GM19455 (cell line): ENCODE measurements around the gene XRN1.
A peak's percentile ranks its signal among the peaks of the same experiment; 100 is the strongest.
"Not testable (repeated sequence)": the region's sequence is repeated elsewhere in the genome, so short reads cannot be mapped to it uniquely, and the experiment has no call there.

ENCODE experiments used
- ATAC-seq: cut with Tn5 transposase; IDR thresholded peaks from one replicate; pipeline ENCODE4 v1.9.1; 2021; ENCODE audit not compliant: unreplicated experiment

Gene XRN1, protein sequence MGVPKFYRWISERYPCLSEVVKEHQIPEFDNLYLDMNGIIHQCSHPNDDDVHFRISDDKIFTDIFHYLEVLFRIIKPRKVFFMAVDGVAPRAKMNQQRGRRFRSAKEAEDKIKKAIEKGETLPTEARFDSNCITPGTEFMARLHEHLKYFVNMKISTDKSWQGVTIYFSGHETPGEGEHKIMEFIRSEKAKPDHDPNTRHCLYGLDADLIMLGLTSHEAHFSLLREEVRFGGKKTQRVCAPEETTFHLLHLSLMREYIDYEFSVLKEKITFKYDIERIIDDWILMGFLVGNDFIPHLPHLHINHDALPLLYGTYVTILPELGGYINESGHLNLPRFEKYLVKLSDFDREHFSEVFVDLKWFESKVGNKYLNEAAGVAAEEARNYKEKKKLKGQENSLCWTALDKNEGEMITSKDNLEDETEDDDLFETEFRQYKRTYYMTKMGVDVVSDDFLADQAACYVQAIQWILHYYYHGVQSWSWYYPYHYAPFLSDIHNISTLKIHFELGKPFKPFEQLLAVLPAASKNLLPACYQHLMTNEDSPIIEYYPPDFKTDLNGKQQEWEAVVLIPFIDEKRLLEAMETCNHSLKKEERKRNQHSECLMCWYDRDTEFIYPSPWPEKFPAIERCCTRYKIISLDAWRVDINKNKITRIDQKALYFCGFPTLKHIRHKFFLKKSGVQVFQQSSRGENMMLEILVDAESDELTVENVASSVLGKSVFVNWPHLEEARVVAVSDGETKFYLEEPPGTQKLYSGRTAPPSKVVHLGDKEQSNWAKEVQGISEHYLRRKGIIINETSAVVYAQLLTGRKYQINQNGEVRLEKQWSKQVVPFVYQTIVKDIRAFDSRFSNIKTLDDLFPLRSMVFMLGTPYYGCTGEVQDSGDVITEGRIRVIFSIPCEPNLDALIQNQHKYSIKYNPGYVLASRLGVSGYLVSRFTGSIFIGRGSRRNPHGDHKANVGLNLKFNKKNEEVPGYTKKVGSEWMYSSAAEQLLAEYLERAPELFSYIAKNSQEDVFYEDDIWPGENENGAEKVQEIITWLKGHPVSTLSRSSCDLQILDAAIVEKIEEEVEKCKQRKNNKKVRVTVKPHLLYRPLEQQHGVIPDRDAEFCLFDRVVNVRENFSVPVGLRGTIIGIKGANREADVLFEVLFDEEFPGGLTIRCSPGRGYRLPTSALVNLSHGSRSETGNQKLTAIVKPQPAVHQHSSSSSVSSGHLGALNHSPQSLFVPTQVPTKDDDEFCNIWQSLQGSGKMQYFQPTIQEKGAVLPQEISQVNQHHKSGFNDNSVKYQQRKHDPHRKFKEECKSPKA (N-terminal part only)

DNA sequence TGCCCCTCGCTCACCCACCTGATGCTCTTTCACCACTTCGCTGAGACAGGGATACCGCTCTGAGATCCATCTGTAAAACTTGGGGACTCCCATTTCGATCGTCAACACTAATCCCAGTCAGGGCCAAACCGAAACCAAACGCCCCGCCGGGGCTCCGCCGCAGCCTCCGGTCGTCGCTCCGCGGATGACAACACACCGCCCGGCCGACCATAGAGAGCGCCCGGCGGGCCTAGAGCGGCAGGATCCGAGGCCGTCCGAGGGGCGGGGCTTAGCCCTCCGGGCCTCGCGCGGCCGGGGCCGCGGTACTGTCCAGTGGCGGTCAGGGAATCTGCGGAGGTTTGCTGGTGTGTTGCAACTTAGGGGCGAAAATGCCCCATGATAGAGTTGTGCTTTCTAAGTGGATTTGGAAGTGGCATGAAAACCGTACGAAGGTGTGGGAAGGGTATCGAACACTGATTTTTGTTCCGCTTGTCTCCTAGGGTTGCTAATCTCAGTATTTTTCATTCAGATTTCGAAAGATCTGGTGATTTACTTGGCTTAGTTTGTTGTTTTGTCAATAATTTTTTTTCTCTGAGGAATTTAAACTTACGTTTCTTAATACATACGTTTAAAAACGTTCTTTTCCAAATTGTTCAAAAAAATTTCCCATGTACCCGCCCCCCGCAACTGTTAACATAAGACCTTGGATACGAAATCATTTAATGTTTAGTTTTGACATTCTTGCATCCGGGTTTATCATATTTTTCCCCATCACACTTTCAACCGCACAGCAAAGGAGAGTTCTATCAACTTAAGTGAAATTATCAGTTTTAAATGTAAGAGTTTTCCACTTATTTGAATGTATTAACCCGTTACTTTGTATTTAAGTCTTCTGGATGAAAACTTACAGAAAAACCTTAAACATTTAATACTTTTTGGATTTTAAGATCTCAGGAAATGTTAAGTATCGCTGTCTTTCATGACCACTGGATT lies at the start of gene XRN1:
TSS of gene XRN1 (minus strand) at position 186 of the 972 bp plus-strand sequence. CDS start at position 93, 93 bp downstream.
- ATAC-seq = peak; percentile 78

DNA sequence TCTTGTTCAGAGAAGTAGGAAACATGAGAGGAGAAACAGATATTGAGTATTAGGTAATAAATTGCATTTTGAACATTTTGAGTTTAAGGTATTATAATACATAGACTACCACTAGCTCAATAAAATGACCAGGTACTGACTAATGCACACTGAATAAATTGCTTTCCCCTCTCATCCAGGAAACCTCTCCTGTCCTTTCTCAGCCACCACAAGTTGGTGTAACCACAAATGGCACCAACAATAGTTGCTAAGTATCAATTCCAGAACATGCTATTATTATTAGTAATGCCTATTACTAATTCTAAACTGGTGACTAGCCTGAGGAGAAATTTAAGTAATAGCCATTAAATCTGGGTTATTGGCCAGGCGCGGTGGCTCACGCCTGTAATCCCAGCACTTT lies 47.3 kb upstream of the XRN1 start:
- no peak for ATAC-seq

DNA sequence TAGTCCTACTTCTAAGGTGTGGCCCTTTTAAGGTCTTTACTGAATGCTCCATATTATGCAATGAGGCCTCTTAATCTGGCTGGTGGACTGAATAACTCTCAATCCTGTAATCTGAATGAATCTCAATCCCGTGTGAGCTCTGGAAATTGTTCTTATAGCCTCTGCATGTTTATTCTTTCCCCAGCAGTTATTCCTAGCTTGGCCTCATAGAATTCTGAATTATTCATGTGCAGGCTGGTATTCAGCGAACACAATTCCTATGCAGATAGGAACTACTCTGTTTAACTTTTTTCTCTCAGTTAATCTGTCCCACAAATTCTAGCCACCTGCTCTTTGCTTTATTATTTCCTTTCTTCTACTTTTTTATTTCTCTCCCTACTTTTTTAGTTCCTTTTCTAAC lies 44.3 kb upstream of the XRN1 start:
- no peak for ATAC-seq

DNA sequence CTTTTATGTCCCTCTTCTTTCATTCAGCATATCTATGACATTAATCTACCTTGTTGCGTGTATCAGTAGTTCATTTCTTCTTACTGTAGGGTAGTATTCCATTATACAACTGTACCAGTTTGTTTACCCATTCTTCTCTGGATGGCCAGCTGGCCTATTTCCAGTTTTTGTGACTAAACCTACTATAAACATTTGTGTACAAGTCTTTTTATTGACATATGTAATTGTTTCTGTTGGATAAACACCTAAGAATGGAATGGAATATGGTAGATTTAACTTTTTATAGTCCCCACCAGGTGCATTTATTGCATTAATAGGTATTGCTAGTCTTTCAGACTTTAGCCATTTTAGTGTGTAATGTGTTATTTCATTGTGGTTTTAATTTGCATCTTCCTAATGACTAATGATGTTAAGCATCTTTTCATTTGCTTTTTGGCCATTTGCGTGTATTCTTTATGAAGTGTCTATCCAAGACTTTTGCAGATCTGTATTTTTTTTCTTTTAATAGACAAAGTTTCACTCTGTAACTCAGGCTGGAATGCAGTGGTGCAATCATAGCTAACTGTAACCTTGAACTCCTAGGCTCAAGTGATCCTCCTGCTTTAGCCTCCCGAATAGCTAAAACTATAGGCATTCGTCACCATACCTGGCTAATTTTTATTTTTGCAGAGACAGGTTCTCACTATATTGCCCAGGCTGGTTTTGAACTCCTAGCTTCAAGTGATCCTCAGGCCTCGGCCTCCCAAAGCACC lies 41.9 kb upstream of the XRN1 start:
- no peak for ATAC-seq

DNA sequence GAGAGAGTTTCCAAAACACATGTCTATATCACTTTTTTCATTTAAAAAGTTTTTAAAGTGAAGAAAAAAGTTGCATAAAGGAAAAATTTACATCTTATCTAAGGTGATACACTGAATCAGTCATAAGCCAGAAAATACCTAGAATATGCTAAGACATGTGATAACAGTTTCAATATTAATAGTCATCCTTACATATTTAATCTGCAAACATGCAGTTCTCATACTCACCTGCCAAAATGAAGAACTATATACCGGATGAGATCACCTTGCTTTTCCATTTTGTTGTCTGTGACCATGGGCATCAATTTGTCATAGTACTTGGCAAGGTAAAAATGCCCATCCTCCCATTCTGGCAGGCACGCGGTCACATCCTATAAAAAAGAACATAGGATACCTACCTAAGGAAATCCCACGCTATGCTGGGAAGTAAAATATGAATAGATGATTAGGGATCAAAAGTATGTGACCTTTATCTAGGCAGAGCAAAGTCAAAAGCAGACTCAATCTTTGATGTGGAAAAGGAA lies 37.1 kb upstream of the XRN1 start:
- no peak for ATAC-seq

DNA sequence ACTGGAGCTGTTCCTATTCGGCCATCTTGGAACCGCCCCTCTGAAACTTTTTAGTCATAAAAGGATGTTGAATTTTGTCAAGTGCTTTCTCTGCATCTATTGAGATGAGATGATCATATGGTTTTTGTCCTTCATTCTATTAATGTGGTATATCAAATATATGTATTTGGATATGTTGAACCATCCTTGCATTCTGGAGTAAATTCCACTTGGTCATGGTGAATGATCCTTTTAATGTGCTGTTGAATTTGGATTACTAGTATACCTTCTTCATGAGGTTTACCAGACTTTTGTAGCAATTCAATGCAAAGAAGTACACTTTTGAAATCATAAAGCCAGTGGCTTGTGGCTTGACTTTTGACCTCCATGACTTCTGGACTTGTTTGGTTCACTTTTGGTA lies 33.4 kb upstream of the XRN1 start:
- ATAC-seq = no peak

DNA sequence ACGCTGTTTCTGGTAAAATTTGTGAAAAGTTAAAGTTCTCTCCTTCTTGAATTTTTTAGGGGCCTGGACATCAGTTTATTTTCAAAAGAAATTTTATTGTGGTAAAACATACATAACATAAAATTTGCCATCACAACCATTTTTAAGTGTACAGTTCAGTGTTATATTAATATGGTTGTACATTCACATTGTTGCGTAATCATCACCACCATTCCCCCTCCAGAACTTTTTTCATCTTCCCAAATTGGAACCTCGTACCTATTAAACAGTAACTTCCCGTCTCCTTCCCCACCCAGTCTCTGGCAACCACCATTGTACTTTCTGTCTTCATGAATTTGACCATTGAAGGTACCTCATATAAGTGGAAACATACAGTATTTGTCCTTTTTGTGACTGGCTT lies 23.0 kb upstream of the XRN1 start:
- no peak for ATAC-seq

DNA sequence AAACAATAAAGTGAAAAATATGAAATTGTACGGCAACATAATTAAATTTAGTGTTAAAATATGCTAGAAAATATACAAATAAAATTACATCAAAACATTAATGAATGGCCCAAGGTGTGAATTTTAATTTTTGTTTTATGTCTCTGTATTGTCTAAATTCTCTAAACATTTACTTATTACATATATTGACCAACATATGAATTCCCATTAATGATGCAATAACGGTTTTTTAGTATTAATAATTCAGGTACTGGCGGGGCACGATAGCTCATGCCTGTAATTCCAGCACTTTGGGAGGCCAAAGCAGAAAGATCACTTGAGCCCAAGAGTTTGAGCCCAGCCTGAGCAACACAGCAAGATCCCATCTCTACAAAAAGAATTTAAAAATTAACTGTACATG lies 20.6 kb upstream of the XRN1 start:
- ATAC-seq = no peak

DNA sequence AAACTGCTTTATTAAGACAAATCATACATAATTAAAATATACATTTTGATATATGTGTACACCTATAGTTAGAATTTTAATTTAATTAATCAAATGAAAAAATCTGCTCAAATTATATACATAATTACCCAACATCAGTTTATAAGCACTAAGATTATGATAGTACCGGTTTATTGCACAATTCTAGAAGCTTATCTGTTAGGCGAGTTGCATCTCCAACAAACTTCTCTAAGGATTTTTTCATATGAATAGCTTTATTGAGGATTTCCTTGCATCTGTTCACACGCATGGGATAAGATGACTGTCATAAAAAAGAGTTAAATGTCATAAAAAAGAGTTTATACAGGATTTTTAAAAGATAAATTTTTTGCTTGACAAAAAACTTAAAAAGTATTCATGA lies 19.9 kb upstream of the XRN1 start:
- ATAC-seq = no peak

DNA sequence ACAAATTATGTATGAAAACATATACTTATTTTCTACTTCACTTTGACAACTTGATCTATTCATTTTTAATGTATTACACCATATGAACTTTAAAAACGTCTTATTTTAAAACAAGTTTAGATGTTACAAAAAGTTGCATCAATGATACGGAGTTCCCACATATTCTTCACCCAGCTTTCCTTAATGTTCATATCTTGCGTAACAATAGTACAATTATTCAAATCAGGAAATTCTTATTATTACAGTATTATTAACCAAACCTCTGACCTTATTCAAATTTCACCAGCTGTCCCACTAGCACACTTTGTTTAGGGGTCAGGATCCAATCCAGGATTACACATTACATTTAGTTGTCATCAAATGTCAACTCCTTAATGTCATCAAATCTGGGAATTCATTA lies 12.9 kb upstream of the XRN1 start:
- no peak for ATAC-seq

DNA sequence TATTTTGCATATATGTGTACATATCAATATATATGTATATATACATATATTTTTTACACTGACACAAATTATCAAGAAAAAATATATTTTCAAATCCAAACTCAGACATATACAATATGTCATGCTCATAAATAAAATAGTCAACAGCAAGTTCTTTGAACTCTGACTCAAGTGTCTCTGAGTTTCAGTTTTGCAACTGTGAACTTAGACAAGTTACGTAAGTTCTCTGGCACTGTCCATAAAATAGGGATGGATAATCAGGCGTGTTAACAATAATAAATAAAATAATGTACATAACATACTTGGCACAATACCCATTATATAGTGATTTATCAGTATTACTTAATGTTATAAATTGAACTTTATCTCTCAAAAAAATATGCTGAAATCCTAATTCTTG lies 12.1 kb upstream of the XRN1 start:
- ATAC-seq = no peak

DNA sequence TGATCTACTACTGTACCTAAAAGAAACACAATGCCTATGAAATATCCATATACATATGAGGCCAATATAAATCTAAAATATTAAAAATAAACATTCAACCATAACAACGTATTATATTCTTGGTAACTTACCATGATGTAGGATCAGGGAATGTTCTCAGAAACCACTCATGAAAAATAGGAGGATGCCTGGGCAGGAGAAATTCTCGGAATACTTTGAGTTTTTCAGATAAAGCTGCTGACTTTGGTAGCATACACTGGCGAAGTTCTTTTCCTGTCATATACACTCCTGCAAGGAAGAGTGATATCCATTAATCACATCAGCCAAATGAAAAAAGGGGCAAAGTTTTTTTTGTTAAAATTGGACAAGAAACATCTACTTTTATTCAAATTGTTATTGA lies 11.3 kb upstream of the XRN1 start:
- ATAC-seq = no peak

DNA sequence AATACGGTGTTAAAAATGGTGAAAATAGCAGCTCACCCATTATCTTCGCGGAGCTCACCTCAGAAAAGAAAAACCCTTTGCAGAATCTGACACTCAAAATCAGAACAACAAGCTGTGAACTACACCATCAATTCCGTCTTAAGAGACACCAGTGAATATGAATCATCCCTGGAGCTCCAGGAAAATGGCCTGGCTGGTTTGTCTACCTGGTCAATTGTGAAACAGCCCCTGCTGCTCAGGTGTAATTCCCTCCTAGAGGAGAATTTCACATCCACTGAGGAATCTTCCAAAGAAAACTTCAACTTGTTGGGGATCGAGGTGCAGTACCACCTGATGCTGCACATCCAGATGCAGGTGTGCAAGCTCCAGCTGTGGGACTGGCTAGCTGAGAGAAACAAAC lies 3.0 kb upstream of the XRN1 start:
- ATAC-seq = no peak

DNA sequence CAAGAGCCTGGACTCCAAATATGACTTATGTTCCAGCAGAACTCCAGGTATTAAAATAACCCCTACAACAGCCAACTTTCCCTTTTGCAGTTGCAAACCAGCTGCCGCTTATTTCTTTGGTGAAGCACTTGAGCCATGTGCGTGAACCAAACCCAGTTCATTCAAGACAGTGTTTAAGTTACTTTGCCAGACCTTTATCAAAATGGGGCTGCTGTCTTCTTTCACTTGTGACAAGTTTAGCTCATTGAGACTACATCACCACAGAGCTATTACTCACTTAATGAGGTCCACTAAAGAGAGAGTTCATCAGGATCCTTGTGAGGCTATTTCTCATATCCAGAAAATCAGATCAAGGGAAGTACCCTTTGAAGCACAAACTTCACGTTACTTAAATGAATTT lies 2.4 kb upstream of the XRN1 start:
- no peak for ATAC-seq

DNA sequence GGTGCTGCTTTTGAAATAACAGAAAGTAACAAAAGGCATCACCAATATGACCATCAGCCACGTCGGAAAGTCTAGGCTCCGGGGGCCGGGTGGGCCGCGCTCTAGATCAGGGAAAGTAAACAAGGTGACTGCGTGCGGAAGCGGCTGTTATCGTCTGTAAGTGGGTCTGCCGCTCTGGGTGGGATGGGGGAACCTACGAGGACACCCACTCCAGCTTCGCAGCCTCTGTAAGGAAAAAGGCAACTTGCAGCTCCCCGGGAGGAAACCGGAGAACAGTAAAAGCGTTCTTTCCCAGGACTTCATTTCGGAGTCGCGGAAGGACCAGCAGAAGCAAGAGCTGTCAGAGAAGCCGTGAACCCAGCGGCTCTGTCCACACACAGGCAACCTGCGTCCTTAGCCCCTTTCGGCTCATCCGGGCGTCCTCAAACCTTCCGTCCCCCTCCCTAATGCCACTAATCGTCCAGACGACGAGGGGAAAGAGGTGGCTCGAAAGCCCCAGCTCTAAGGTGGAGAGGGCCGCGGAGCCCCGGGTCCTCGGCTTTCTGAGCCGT lies 461 bp downstream of the XRN1 start:
- peak; percentile 46 for ATAC-seq

DNA sequence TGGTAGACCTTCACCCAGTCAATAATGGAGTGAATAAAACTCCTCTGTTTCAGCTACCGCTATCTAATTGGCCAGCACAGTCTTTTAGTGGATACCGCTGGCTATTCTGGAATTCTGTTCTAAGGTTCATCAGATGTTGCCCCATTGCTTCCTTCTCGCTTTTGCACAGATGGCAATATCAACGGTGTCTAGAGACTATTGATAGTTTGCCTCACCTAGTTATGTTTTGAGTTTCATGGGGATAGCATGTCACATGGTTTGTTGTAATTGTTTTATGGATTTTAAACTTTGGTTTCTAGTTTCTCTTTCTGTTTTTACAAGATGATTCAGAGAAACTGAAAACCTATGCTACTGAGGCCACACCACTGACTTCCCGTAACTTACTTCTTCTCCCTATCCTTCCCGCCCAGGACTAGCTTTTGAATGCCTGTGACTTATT lies 2.0 kb downstream of the XRN1 start:
- ATAC-seq = peak; percentile 44

DNA sequence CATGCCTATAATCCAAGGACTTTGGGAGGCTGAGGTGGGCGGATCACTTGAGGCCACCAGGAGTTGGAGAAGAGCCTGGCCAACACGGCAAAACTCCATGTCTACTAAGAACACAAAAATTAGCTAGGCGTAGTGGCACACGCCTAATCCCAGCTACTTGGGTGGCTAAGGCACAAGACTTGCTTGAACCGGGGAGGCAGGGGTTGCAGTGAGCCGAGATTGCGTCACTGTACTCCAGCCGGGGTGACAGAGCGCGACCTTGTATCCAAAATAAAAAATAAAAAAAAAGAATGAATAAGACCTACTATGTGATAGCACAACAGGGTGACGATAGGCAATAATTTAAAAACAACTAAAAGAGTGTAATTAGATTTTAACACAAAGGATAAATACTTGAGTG lies 3.5 kb downstream of the XRN1 start:
- ATAC-seq = no peak

DNA sequence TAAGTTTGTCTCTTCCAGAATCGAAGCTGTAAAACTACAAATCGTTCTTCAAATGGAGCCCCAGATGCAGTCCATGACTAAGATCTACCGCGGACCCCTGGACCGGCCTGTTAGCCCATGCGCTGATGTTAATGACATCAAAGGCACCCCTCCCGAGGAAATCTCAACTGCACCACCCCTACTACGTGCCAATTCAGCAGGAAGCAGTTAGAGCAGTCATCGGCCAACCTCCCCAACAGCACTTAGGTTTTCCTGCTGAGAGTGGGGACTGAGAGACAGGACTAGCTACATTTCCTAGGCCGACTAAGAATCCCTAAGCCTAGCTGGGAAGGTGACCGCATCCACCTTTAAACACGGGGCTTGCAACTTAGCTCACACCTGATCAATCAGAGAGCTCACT lies 4.8 kb downstream of the XRN1 start:
- not testable (repeated sequence) for ATAC-seq
